NCI-H1417 (cell line): ENCODE measurements around the gene MB21D2.
"Not testable (repeated sequence)": the region's sequence is repeated elsewhere in the genome, so short reads cannot be mapped to it uniquely, and the experiment has no call there.

Source experiments
- DNase-seq, 3 experiments: peaks; one replicate each; lab custom pipeline; 2025; lab: John Stamatoyannopoulos, UW

Gene MB21D2

GRCh38 chr3:192860454-192860853 is 57.2 kb downstream of the MB21D2 start:
- DNase-seq = no peak

GRCh38 chr3:192858849-192859585 is 58.6 kb downstream of the MB21D2 start:
- no peak for DNase-seq

DNA sequence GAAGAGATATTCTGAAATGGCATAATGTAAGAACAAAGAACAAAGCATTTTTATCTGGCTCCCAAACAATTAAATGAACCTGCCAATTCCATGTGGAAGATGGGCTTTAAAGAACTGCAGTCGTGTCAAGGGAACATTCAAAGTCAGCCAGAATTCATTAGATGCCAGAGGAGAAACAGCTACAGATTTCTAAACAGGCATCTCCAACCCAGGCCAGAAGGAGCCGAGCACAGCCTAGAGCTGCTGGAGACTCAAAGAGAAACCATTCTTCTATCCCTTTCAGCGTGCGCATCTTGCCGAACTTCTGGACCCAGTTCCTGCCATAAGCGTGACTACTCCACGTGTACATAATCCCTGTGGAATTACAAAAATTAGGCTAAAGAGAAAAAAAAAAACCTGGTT is 60.4 kb downstream of the MB21D2 start:
- DNase-seq = no peak

DNA sequence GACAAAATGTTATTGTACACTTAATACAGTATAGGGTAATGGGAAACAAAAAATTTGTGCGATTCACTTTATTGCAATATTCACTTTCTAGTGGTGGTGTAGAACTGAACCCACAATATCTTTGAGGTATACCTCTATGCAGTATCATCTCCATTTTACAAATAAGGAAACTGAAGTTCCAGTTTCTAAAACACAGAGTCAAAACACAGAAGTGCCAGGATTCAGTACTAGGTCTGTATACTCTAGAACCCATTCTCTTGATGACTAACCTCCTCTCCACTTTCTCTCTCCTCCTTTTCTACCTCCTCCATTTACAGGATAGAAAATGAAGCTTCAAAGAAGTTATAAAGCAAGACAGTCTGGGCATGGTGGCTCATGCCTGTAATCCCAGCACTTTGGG is 62.2 kb downstream of the MB21D2 start:
- DNase-seq = no peak

- peak in 2 of 3 experiments; percentile 50 to 92 for DNase-seq
Measured at GRCh38 chr3:192851821-192852372, 65.8 kb downstream of the MB21D2 start.

DNA sequence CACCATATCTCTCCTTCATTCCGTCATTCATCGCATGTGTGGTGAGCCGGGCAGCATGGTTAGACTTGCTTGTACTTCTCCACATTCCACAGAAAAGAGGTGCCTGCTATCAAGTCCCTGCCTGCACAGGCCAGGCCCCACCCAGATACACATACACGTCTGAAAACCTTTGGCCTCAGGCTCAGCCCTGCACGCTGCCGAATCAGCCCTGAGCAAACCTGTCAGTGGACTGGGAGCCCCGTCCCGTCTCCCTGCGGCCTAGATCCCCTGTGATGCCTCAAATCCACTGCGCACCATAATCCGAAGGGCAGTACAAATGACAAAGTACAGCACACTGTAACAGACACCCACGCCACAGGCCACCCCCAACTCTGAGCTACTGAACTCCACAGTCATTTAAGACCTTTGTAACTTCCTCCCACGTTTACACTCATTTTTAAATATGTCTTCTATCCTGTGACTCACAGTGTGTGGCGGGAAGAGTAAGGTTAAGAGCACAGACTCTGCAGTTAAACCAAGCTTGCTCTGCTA is 67.1 kb downstream of the MB21D2 start:
- DNase-seq = no peak

DNA sequence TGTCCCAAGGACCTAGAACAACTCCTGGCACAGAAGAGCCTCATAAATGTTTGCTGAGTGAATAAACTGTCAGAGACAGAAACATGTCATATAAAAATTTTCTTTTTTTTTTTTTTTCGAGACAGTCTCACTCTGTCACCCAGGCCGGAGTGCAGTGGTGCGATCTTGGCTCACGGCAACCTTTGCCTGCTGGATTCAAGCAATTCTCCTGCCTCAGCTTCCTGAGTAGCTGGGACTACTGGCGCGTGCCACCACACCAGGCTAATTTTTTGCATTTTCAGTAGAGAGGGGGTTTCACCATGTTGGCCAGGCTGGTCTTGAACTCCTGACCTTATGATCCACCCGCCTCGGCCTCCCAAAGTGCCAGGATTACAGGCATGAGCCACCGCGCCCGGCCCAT is 67.8 kb downstream of the MB21D2 start:
- not testable (repeated sequence) for DNase-seq

DNA sequence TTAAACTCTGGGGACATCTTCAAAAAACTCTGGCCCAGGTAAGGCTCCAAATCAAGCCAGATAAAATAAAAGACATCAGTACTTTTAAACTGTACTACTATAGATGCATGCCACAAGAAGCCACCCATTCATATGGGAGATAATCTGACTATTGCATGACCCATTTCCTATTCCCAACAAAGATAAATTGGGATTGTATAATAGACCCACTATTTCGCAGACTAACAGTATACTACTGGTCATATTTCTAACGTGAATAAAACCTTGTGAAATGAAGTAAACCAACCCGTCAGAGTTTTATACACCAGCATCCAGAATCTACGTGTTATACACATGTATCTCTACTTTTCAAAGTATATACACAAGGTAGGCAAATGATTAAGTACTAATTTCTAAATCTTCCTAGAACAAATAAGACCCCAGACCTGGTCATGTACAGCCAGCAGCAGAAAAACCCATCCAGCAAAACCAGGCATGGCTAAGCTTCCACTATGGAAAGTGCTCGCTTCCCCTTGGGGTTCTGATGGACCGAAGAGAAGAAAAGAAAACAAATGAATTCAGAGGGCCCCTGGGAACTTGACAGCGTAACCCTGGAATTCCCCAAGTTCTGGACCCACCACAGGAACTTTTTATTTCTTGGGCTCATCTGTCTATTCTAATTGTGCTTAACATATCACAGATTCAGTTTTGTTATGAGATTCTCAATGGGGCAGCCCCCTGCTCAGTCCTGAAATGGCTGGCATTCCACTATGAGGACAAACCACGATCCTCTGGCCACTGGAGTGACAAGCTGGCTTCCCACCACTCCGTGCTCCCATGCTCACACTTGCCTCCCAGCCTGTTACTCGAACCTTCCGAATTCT is 69.1 kb downstream of the MB21D2 start:
- DNase-seq = no peak

GRCh38 chr3:192847941-192848340 is 69.7 kb downstream of the MB21D2 start:
- no peak for DNase-seq

- no peak for DNase-seq
Measured at GRCh38 chr3:192845526-192845855, 72.2 kb downstream of the MB21D2 start.

- peak in 1 of 3 experiments; percentile 20 for DNase-seq
Measured at GRCh38 chr3:192844836-192845525, 72.7 kb downstream of the MB21D2 start.

GRCh38 chr3:192844486-192844765 is 73.2 kb downstream of the MB21D2 start:
- no peak for DNase-seq

DNA sequence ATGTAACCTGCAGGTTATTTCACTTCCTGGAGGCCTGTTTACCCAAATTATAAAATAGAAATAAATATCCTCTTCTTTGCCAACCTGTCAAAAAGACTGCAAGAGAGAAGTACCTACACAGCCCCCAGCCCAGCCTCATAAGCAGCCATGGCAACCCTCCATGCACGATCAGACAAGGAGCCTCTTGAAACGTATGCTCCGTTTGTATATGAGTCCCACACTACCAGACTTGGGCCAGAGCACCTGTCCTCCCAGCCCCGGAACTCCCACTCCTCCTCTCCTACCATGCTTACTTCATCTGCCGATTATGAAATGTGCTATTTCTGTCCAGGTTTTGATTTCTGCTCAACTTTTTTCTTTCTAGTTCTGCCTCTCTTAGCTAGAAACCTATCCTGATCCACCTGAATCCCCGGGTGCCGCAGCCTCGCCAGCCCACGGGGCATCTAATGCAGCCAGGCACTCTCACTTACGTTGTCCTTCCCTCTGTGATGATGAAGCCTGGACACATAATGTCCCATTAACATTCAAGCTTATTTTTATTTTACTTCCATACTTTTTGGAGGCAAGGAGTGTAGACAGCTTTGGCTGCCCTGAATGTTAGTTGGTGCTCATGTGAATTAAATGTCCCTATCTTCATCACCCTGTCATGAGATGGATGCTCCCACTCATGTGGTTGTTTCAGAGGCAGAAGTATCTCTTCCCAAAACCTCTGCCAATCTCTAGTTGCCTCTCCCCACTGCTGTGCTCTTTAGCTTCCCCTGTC is 73.8 kb downstream of the MB21D2 start:
- DNase-seq = peak; percentile 28 to 75 (median 45)

GRCh38 chr3:192843119-192843518 is 74.5 kb downstream of the MB21D2 start:
- DNase-seq = no peak

DNA sequence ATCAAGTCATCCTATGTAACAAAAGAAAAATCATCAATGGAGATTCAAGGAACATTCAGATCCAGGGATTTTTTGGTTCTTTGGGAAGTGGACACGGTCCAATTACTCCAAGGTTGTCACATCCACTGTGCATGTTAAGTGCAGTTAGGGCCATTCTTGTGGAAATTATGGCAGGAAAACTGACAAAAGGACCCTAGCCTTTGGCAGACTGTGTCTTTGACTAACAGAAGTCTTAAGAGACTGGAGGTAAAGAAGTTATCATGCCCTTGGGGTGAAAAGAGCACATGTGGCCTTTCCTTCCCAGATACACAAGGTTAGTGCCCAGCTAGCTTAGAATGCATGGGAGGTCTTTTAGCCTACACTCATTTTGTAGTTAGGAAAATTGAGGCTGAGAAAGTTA is 74.9 kb downstream of the MB21D2 start:
- no peak for DNase-seq

DNA sequence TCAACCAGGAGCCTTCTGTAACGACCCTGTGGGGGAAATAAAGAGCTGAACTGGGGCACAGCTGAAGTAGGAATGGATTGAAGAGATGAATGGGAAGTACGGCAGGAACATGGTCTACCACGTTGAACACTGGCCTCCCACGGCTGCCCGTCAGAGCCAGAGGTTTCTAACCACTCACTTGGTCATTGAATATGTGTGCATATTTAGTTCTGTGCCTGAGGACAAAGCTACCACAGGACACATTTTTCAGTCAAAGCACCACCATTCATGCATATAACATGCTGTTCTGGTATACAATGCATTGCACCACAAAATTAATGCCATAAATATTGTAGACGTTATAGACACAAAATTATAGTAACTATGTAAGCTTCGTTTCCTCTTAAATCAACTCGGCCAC is 75.5 kb downstream of the MB21D2 start:
- no peak for DNase-seq

- DNase-seq = peak in 1 of 3 experiments; percentile 57
Measured at GRCh38 chr3:192841428-192841827, 76.2 kb downstream of the MB21D2 start.

- DNase-seq = no peak
Measured at GRCh38 chr3:192840143-192840836, 77.4 kb downstream of the MB21D2 start.

- DNase-seq = no peak
Measured at GRCh38 chr3:192835818-192836815, 81.5 kb downstream of the MB21D2 start.

- DNase-seq = no peak
Measured at GRCh38 chr3:192834428-192834827, 83.2 kb downstream of the MB21D2 start.
